ENCODE data around the gene SNN.

DNA sequence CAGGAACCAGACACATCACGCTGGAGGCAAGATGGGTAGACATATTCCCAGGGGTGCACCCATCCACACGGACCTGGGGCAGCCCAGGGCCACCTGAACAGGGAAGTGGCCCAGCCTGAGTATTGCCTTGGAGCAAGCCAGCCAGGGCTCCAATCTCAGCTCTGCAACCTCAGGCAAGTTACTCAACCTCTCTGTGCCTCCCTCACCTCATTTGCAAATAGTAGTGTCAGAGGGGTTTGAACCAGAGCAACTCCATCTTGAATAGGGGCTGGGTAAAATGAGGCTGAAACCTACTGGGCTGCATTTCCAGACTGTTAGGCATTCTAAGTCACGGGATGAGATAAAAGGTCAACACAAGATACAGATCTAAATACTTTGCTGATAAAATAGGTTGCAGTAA is 35.1 kb upstream of the SNN start:
- TF ChIP-seq, protein P1, sequence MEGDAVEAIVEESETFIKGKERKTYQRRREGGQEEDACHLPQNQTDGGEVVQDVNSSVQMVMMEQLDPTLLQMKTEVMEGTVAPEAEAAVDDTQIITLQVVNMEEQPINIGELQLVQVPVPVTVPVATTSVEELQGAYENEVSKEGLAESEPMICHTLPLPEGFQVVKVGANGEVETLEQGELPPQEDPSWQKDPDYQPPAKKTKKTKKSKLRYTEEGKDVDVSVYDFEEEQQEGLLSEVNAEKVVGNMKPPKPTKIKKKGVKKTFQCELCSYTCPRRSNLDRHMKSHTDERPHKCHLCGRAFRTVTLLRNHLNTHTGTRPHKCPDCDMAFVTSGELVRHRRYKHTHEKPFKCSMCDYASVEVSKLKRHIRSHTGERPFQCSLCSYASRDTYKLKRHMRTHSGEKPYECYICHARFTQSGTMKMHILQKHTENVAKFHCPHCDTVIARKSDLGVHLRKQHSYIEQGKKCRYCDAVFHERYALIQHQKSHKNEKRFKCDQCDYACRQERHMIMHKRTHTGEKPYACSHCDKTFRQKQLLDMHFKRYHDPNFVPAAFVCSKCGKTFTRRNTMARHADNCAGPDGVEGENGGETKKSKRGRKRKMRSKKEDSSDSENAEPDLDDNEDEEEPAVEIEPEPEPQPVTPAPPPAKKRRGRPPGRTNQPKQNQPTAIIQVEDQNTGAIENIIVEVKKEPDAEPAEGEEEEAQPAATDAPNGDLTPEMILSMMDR (IDR thresholded peaks at IDR 0.05): no peak
- no peak for TF ChIP-seq POLR2A (IDR thresholded peaks at IDR 0.05)

Measured in uterus (tissue), 2 donors.